Measurements from ENCODE around the gene TMED8. TPM values are rescaled to one million over a fixed set of nuclear protein-coding genes. Genes with fewer than 3 reads are reported as not detected.

The TMED8 gene
- total and polyA plus RNA-seq, 2 donors (not counting 1 experiment from before 2014, with no cell fraction given): 13.1 to 43.8 TPM

DNA sequence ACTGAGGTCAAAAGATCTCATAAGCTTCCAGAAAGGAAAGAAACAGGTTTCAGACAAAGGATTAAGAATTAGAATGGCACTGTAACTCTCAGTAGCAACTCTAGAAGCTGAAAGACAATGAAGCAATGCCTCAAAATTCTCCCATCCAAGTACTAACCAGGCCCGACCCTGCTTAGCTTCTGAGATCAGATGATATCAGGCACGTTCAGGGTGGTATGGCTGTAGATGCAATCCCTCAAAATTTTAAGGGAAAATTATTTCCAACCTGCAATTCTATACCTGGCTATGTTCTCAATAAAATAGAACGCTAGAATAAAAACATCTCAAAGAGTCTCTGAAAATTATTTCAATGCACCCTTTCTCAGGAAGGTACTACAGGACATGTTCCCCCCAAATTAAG, 26.9 kb upstream of the TMED8 start:
- TF ChIP-seq CTCF (IDR thresholded peaks at IDR 0.05) (no peak), EZH2 (IDR thresholded peaks at IDR 0.05; ENCODE audit: borderline replicate concordance, insufficient read depth, low read depth, low read length, poor library complexity, severe bottlenecking) (no peak)
- DNase-seq: no peak
- ATAC-seq (ENCODE audit: low read depth): no peak

DNA sequence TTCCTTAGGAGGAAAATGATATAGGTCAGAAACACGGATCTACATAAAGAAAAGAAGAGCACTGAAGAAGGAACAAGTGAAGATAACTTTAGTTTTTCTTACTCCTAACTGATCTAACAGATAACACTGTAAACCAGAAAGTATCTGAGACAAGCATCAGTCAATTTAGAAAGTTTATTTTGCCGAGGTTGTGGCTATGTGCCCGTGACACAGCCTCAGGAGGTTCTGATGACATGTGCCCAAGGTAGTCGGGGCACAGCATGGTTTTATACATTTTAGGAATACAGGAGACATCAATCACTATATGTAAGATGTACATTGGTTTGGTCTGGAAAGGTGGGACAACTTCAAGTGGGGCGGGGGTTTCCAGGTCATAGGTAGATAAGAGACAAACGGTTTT, 23.3 kb upstream of the TMED8 start:
- Histone ChIP-seq H3K36me3 (replicated peaks in 1 of 2; ENCODE audit: control extremely low read depth in 1 of 2, control insufficient read depth in 1 of 2, extremely low read depth in 1 of 2, insufficient read depth in 2 of 2, low read length in 1 of 2) (no peaks in the 10 kb centered on the region), H3K4me3 (ENCODE audit: control extremely low read depth in 1 of 5, extremely low read depth in 1 of 5, insufficient read depth in 1 of 5, low read depth in 2 of 5, low read length in 4 of 5) (no peak overlapping the region), H3K9ac (ENCODE audit: low read length) (no peak overlapping the region), H3K79me2 (ENCODE audit: control insufficient read depth, insufficient read depth, low read length) (no peaks in the 10 kb centered on the region), H3K27me3 (replicated peaks in 1 of 4; ENCODE audit: control extremely low read depth in 1 of 4, control insufficient read depth in 3 of 4, insufficient read depth in 4 of 4, low read length in 3 of 4) (no peaks in the 10 kb centered on the region), H2AFZ (ENCODE audit: insufficient read depth, low read depth, low read length, poor library complexity, severe bottlenecking) (no peak overlapping the region), H3K27ac (ENCODE audit: low read length in 2 of 2) (no peak overlapping the region), H3K9me3 (ENCODE audit: control extremely low read depth in 1 of 3, control insufficient read depth in 2 of 3, insufficient read depth in 1 of 3, low read length in 2 of 3) (peaks cover 0 to 10% (median 0%) of the 10 kb centered on the region in 3 donors), H3K4me1 (ENCODE audit: control insufficient read depth in 2 of 2, insufficient read depth in 2 of 2, low read length in 2 of 2) (peaks cover 0 to 4% of the 10 kb centered on the region in 2 donors), H4K20me1 (ENCODE audit: control insufficient read depth, insufficient read depth, low read length, poor library complexity, severe bottlenecking) (no peaks in the 10 kb centered on the region), H3K4me2 (replicated peaks; ENCODE audit: low read depth, low read length, poor library complexity, severe bottlenecking) (no peak overlapping the region)
- Mint-ChIP-seq H3K4me3 (no peak overlapping the region), H3K9me3 (ENCODE audit: insufficient read depth) (no peaks in the 10 kb centered on the region), H3K27me3 (no peaks in the 10 kb centered on the region), H3K27ac (no peak overlapping the region), H3K4me1 (peaks cover 2% of the 10 kb centered on the region)
- DNase-seq: no peak
- intact Hi-C loops (cut with micrococcal nuclease): no loop called here
- WGBS (ENCODE audit: insufficient coverage): no CpG with 5 or more reads among the region's 6 CpGs
- ChIA-PET CTCF (no interaction called here), POLR2A (no interaction called here)
- ATAC-seq (ENCODE audit: low read depth): no peak
- TF ChIP-seq CTCF (IDR thresholded peaks at IDR 0.05): no peak
- no peak for TF ChIP-seq EZH2 (IDR thresholded peaks at IDR 0.05; ENCODE audit: borderline replicate concordance, insufficient read depth, low read depth, low read length, poor library complexity, severe bottlenecking)

More for the DNA sequence above, 26.9 kb upstream of the TMED8 start:
- POLR2A ChIA-PET: no interaction called here
- H3K79me2 ChIP-seq (ENCODE audit: control insufficient read depth, insufficient read depth, low read length): no peaks in the 10 kb centered on the region
- CTCF ChIA-PET: no interaction called here
- no peaks in the 10 kb centered on the region for H3K27me3 ChIP-seq (replicated peaks in 1 of 4; ENCODE audit: control extremely low read depth in 1 of 4, control insufficient read depth in 3 of 4, insufficient read depth in 4 of 4, low read length in 3 of 4)
- H3K4me3 ChIP-seq (ENCODE audit: control extremely low read depth in 1 of 5, extremely low read depth in 1 of 5, insufficient read depth in 1 of 5, low read depth in 2 of 5, low read length in 4 of 5): no peak overlapping the region
- H3K4me1 ChIP-seq (ENCODE audit: control insufficient read depth in 2 of 2, insufficient read depth in 2 of 2, low read length in 2 of 2): peaks cover 5 to 7% of the 10 kb centered on the region in 2 donors
- no peak overlapping the region for H2AFZ ChIP-seq (ENCODE audit: insufficient read depth, low read depth, low read length, poor library complexity, severe bottlenecking)
- H3K9me3 ChIP-seq (ENCODE audit: control extremely low read depth in 1 of 3, control insufficient read depth in 2 of 3, insufficient read depth in 1 of 3, low read length in 2 of 3): no peaks in the 10 kb centered on the region
- H3K4me2 ChIP-seq (replicated peaks; ENCODE audit: low read depth, low read length, poor library complexity, severe bottlenecking): no peak overlapping the region
- 88% methylated on average over 1 of the region's 3 CpGs for WGBS (ENCODE audit: insufficient coverage)
- H3K27me3 Mint-ChIP-seq: no peaks in the 10 kb centered on the region
- H3K4me1 Mint-ChIP-seq: peaks cover 12% of the 10 kb centered on the region
- H4K20me1 ChIP-seq (ENCODE audit: control insufficient read depth, insufficient read depth, low read length, poor library complexity, severe bottlenecking): no peaks in the 10 kb centered on the region
- no peak overlapping the region for H3K9ac ChIP-seq (ENCODE audit: low read length)
- H3K27ac ChIP-seq (ENCODE audit: low read length in 2 of 2): no peak overlapping the region
- H3K27ac Mint-ChIP-seq: no peak overlapping the region
- H3K36me3 ChIP-seq (replicated peaks in 1 of 2; ENCODE audit: control extremely low read depth in 1 of 2, control insufficient read depth in 1 of 2, extremely low read depth in 1 of 2, insufficient read depth in 2 of 2, low read length in 1 of 2): no peaks in the 10 kb centered on the region
- H3K9me3 Mint-ChIP-seq (ENCODE audit: insufficient read depth): no peaks in the 10 kb centered on the region
- no peak overlapping the region for H3K4me3 Mint-ChIP-seq
- intact Hi-C loops (cut with micrococcal nuclease): no loop called here

Measured in B cell (primary cell).